IMR-90 (cell line): ENCODE measurements around the gene FAM47E.

ENCODE experiments used
- CTCF ChIP-seq: conservative IDR thresholded peaks from 2 replicates; pipeline ENCODE4 v1.5.1; 2012; ENCODE audit warnings: mild to moderate bottlenecking, low read depth, low read length, improper control_type of control experiment
- MAFK ChIP-seq: IDR thresholded peaks from 2 replicates; pipeline ENCODE4 v1.6.1; 2012; ENCODE audit warnings: low read depth, low read length, improper control_type of control experiment
- POLR2A ChIP-seq: IDR thresholded peaks from 2 replicates; pipeline ENCODE4 v1.6.1; 2012; ENCODE audit warnings: mild to moderate bottlenecking, low read depth, low read length
- RAD21 ChIP-seq: IDR thresholded peaks from 2 replicates; pipeline ENCODE4 v1.6.1; 2012; ENCODE audit warnings: low read length, improper control_type of control experiment

- TF ChIP-seq CTCF (peak; percentile 42), POLR2A (no peak), MAFK (no peak), RAD21 (peak; percentile 18; the same call in 1 of the 2 replicates)
Observed at GRCh38 chr4:76306882-76307659, 55.5 kb downstream of the FAM47E start.
